NCI-H446 (cell line): ENCODE data around the gene KCNG2.

Experiments
- DNase-seq, 2 experiments: peaks; one replicate each; lab custom pipeline; 2025; lab: John Stamatoyannopoulos, UW

Gene KCNG2

DNA sequence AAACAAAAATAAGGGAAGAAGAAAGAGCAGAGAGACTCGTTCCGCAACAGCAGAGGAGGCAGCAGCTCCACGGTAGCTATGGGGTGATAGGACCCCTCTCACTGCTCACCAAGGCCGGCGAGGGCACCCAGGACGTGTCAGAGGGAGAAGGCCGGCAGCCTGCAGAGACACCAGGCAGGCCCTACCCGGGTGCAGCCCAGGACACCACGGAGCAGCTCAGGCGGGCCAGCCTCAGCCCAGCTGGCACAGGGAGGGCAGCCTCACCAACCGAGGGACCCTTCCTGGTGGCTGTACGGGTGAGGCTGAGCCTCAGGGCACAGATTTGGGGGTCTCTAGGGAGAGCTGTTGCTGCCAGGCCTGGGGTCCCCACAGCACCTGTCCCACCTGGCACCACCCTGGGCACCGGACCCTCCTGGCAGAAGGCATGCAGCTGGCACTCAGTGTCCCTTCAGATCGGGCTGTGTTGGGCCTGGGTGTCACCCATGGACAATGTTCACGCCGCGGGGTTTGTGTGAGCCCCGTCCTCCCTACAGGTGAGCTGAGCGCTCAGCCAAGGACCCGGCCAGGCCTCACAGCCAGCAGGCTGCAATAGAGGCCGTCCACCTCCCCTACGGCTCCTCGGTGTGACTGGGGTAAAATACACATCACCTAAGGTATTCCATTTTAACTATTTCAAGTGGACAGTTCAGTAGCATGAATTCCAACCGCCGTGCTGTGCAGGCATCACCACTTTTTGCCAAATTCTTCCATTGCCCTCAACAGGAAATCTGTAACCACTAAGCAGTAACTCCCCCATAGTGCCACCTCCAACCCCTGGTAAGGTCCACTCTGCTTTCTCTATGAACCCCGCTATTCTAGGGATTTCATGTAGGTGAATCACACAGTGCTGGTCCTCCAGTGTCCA is 21.6 kb downstream of the KCNG2 start:
- no peak for DNase-seq

- no peak for DNase-seq
Observed at GRCh38 chr18:79819968-79820351, 22.2 kb downstream of the KCNG2 start.

DNA sequence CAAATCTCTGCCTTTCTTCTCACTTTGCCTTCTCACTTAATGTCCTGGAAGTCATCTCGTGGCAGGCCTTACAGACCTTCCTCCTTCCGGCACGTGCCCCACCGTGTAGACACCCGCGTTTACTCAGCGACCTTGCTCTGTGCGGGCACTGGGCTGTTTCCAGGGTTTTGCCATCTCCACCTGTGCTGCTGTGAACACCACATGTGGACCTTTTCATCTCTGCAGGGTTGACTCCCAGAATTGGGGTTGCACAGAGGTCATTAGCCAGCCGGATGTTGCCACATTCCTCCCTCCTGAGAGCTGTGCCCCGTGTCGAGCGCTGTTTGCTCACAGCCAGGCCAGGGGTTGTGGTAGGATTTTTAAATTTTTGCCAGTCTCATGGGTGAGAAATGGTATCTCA is 25.4 kb downstream of the KCNG2 start:
- no peak for DNase-seq

GRCh38 chr18:79825913-79826312 is 28.2 kb downstream of the KCNG2 start:
- no peak for DNase-seq

GRCh38 chr18:79826966-79827365 is 29.2 kb downstream of the KCNG2 start:
- no peak for DNase-seq

GRCh38 chr18:79828258-79828657 is 30.5 kb downstream of the KCNG2 start:
- DNase-seq: no peak

DNA sequence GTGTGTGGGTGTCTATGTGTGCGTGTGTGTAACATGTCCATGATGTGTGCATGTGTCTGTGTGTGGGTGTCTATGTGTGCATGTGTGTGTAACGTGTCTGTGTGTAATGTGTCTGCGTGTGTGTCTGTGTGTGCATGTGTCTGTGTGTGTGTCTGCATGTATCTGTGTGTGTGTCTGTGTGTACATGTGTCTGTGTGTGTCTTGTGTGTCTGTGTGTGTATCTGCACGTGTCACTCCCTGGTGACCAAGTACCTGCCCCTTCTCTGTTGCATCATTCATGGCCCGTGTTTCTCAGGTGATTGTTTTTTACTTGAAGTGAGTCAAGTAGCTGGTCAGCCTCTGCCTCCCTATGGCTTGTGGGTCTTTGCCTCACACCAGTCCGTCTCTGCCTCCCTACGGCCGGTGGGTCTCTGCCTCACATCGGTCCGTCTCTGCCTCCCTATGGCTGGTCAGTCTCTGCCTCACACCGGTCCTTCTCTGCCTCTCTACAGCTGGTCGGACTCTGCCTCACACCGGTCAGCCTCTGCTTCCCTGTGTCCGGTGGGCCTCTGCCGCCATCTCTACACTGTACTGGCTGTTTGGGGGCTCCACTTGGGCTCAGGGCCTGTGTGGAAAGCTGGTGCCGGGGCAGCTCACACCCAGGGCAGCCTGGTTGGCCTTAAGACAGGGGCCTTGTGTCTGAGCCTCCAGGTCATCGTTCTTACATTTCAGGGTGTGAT is 31.6 kb downstream of the KCNG2 start:
- DNase-seq: no peak

- DNase-seq: no peak
Observed at GRCh38 chr18:79832169-79832568, 34.4 kb downstream of the KCNG2 start.

- no peak for DNase-seq
Observed at GRCh38 chr18:79834834-79835233, 37.1 kb downstream of the KCNG2 start.

GRCh38 chr18:79841936-79842335 is 44.2 kb downstream of the KCNG2 start:
- no peak for DNase-seq

- DNase-seq: no peak
Observed at GRCh38 chr18:79844999-79845563, 47.3 kb downstream of the KCNG2 start.

DNA sequence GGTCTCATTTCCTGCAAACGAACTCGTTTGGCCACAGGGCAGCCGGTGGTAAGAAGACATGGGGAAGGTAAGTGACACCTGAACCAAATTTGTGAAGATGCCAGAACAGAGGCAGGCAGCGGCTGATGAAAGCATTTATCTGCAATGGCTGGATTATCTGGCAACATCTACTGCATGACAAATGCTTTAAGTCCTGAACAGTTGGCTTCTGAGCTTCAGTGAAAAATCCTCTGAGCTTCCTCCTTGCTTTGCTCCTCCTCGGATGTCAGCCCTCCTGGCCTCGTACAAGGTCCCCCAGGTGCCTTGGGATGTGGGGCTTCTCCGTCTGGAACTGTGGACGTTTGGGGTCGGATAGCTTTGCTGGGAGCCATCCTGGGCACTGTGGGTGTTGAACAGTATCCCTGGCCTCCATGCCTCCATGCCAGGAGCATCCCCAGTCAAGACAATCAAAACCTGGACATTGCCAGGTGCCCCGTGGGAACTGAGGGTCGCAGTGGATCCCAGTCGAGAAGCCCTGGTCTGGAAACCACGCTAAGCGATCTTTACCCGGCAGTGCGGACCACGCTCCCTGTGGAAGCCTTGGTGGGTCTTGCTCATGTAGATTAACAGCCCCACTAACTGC is 49.3 kb downstream of the KCNG2 start:
- DNase-seq: no peak

DNA sequence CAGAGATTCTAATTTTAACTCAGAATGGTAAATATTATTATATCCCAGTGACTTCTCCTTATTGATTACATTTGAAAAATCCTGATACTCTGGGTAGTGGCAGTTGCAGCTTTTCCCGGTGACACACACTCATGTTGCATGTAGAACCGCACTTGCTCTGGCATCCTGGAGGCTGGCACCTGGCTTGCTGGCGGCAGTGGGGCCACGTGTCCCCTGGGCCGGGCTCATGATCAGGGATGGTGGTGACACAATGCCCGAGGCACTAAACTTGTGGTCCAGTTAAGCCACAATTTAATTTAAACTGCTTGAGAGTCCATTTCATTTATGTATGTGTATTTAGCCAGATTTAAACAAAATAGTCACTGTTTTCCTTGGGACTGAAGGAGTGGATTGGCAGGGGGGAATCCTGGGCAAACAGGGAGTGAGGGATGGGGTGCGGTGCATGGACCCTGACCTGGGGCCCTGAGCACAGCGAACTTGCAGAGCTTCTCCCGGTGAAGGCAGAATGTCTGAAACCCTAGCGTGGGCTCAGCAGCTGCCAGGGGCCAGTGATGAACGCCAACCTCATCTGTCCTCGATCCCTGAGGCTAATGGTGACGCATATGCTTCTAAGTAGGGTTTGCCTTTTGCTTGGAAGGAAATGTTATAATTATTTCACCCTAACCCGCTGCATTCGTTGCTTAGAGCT is 50.0 kb downstream of the KCNG2 start:
- no peak for DNase-seq

GRCh38 chr18:79848294-79848578 is 50.5 kb downstream of the KCNG2 start:
- no peak for DNase-seq

- DNase-seq: no peak
Observed at GRCh38 chr18:79848579-79849327, 51.0 kb downstream of the KCNG2 start.

- DNase-seq: no peak
Observed at GRCh38 chr18:79849328-79850207, 51.8 kb downstream of the KCNG2 start.

- no peak for DNase-seq
Observed at GRCh38 chr18:79850731-79851130, 53.0 kb downstream of the KCNG2 start.

DNA sequence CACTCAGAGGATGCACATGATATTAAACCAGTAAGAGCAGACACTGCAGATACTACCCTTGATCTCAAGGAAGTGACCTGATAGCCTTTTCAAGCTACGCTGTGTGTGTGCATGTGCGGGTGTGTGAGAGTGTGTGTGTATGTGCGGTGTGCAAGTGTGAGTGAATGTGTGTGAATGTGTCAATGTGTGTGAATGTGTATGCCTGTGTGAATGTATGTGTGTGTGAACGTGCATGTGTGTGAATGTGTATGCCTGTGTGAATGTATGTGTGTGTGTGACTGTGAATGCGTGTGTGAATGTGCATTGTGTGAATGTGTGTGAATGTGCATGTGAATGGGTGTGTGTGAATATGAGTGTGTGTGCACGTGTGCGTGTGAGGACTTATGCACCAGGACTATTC is 53.8 kb downstream of the KCNG2 start:
- DNase-seq: no peak

- DNase-seq: no peak
Observed at GRCh38 chr18:79851950-79852349, 54.2 kb downstream of the KCNG2 start.

DNA sequence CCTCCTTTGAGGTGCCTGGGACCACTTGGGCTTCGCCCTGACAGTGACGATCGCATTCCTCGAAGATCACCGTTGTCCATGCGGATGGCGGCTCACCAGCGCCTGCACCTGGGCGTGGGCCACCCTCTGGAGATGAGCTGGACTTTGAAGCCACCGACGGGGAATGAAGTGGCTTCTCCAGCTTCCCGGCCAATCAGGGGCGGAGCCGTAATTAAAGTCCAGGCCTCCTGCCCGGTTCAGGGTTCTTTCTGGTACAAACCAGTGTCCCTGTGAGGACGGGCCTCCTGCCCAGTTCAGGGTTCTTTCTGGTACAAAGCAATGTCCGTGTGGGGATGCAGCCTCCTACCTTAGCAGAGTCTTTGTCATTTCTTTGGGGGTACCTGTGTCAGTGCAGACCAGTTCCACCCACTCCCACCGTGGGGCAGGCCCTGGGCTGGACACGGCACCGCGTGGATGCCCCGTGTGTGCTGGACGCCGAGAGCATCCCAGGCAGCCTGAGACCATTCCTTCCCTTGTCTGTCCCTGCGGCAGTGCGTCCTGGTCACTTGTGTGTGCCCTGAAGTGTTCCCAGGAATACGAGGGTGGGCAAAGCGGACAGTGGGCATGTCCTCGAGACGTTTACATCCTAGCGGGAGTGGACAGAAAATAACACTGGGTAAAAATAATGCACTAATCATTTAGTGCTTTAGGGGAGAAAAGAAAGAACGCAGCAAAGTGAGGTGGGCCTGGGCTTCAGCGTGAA is 55.0 kb downstream of the KCNG2 start:
- DNase-seq: no peak
